Esophagus squamous epithelium (tissue), 5 donors: ENCODE data around the gene SH2D2A. TPM values are rescaled to one million over a fixed set of nuclear protein-coding genes. Genes with fewer than 3 reads are reported as not detected.

Source experiments
- DNase-seq: peaks from one replicate; lab custom pipeline; 2025; lab: John Stamatoyannopoulos, UW
- H3K27ac ChIP-seq, 4 donors: fragments of 200-600 bp; sonication (generic); one replicate each; pipeline ENCODE4 v1.5.1; 2016 to 2019; ENCODE audit warnings: mild to moderate bottlenecking in 1 of 4
- H3K27me3 ChIP-seq, 4 donors: fragments of 200-600 bp; sonication (generic); 1 replicate in 3 of 4; 2 replicates in 1 of 4; pipeline versions ENCODE4 v1.5.1 to v1.6.0; 2017 to 2021; ENCODE audit warnings: antibody characterized with exemption in 1 of 4
- H3K36me3 ChIP-seq, 3 donors: fragments of 200-600 bp; sonication (generic); one replicate each; pipeline ENCODE4 v1.5.1; 2016 to 2019
- H3K4me1 ChIP-seq, 3 donors: fragments of 200-600 bp; sonication (generic); one replicate each; pipeline ENCODE4 v1.5.1; 2017 to 2019
- H3K4me3 ChIP-seq, 4 donors: fragments of 200-600 bp; sonication (generic); 1 replicate in 3 of 4; 2 replicates in 1 of 4; pipeline ENCODE4 v1.5.1; 2016 to 2019; ENCODE audit warnings: mild to moderate bottlenecking in 2 of 4, moderate library complexity in 1 of 4
- H3K9me3 ChIP-seq, 3 donors: fragments of 200-600 bp; sonication (generic); one replicate each; pipeline ENCODE4 v1.5.1; 2016 to 2019
- CTCF ChIP-seq, 6 experiments: fragments of 450-650 bp in 4 of 6; fragments of 200-600 bp in 2 of 6; sonication (generic) in 2 of 6; IDR thresholded peaks; one replicate each; pipeline ENCODE4 v1.5.1; 2016 to 2019; ENCODE audit warnings: antibody characterized with exemption in 6 of 6, mild to moderate bottlenecking in 4 of 6, moderate library complexity in 4 of 6
- POLR2A ChIP-seq, 4 donors: fragments of 450-650 bp; IDR thresholded peaks; one replicate each; pipeline ENCODE4 v1.6.1; 2017; ENCODE audit warnings: antibody characterized with exemption in 4 of 4, mild to moderate bottlenecking in 4 of 4, moderate library complexity in 3 of 4
- WGBS, 2 donors: methylation state at CpG; one replicate each; pipeline ENCODE4 v1.1.5; 2018; 5-methylcytosine and 5-hydroxymethylcytosine counted together
- intact Hi-C: fragments of 100-400 bp; cut with DNase I; formaldehyde crosslinking; loops from one replicate; pipeline ENCODE4 v1.15.0; 2022
- total RNA-seq, 4 donors: library from RNA; depleted of rRNA; stranded (reverse); fragments of >200 nt; gene quantifications; one replicate each; pipeline ENCODE4 v1.1.0, GENCODE V29; 2016
- donor health status: DM: yes; HTN: yes; CAD: no.

SH2D2A gene
- total RNA-seq, 4 donors from 2014 or later: 0.32 to 2.0 (median 1.7) TPM; not detected in 1

- DNase-seq: no peak
- no peaks in the 10 kb centered on the region for H3K27me3 ChIP-seq
- no peak for TF ChIP-seq POLR2A (IDR thresholded peaks at IDR 0.05)
- no peak for TF ChIP-seq CTCF (IDR thresholded peaks at IDR 0.05)
- H3K9me3 ChIP-seq: no peaks in the 10 kb centered on the region
- intact Hi-C loops: no loop called here
- peaks cover 28 to 100% (median 70%) of the 10 kb centered on the region in 3 donors for H3K36me3 ChIP-seq
- peaks cover 0 to 4% (median 0%) of the 10 kb centered on the region in 3 donors for H3K4me1 ChIP-seq
- H3K27ac ChIP-seq: no peak overlapping the region
- 79 to 89% methylated on average over 5 of the region's 5 CpGs for WGBS, 2 donors
- H3K4me3 ChIP-seq: no peak overlapping the region
These were observed 21.3 kb downstream of the SH2D2A start for GRCh38 chr1:156795374-156795733.

- H3K4me1 ChIP-seq: peaks cover 0 to 4% (median 0%) of the 10 kb centered on the region in 3 donors
- no peak overlapping the region for H3K27ac ChIP-seq
- no peak overlapping the region for H3K4me3 ChIP-seq
- peaks cover 22 to 100% (median 64%) of the 10 kb centered on the region in 3 donors for H3K36me3 ChIP-seq
- TF ChIP-seq POLR2A (IDR thresholded peaks at IDR 0.05) (no peak), CTCF (IDR thresholded peaks at IDR 0.05) (no peak)
- WGBS, 2 donors: 68 to 78% methylated on average over 7 of the region's 7 CpGs
- intact Hi-C loops: no loop called here
- no peaks in the 10 kb centered on the region for H3K9me3 ChIP-seq
- no peak for DNase-seq
- H3K27me3 ChIP-seq: no peaks in the 10 kb centered on the region
These were observed 21.9 kb downstream of the SH2D2A start for GRCh38 chr1:156794506-156795373.

GRCh38 chr1:156789621-156790318 lies 26.9 kb downstream of the SH2D2A start:
- DNase-seq: no peak
- H3K36me3 ChIP-seq: peaks cover 14 to 100% (median 34%) of the 10 kb centered on the region in 3 donors
- intact Hi-C loops: no loop called here

GRCh38 chr1:156788136-156788535 lies 28.5 kb downstream of the SH2D2A start:
- TF ChIP-seq POLR2A (IDR thresholded peaks at IDR 0.05): no peak
- no peak for TF ChIP-seq CTCF (IDR thresholded peaks at IDR 0.05)
- Histone ChIP-seq H3K4me1 (no peaks in the 10 kb centered on the region), H3K27me3 (no peaks in the 10 kb centered on the region), H3K4me3 (no peak overlapping the region), H3K9me3 (no peaks in the 10 kb centered on the region), H3K27ac (no peak overlapping the region), H3K36me3 (peaks cover 14 to 100% (median 32%) of the 10 kb centered on the region in 3 donors)
- intact Hi-C loops: no loop called here
- WGBS, 2 donors: 92 to 96% methylated on average over 2 of the region's 2 CpGs
- DNase-seq: no peak

More at GRCh38 chr1:156789621-156790318, 26.9 kb downstream of the SH2D2A start:
- no peak overlapping the region for H3K4me3 ChIP-seq
- WGBS, 2 donors: 81 to 84% methylated on average over 4 of the region's 4 CpGs
- no peaks in the 10 kb centered on the region for H3K9me3 ChIP-seq
- no peak for TF ChIP-seq CTCF (IDR thresholded peaks at IDR 0.05)
- TF ChIP-seq POLR2A (IDR thresholded peaks at IDR 0.05): no peak
- no peak overlapping the region for H3K27ac ChIP-seq
- no peaks in the 10 kb centered on the region for H3K27me3 ChIP-seq
- no peaks in the 10 kb centered on the region for H3K4me1 ChIP-seq

- peaks cover 0 to 6% (median 5%) of the 10 kb centered on the region in 3 donors for H3K4me1 ChIP-seq
- H3K36me3 ChIP-seq: peaks cover 8 to 99% (median 32%) of the 10 kb centered on the region in 3 donors
- intact Hi-C loops: no loop called here
- H3K4me3 ChIP-seq: no peak overlapping the region
- H3K27me3 ChIP-seq: no peaks in the 10 kb centered on the region
- H3K9me3 ChIP-seq: no peaks in the 10 kb centered on the region
- DNase-seq: no peak
- TF ChIP-seq CTCF (IDR thresholded peaks at IDR 0.05) (no peak), POLR2A (IDR thresholded peaks at IDR 0.05) (no peak)
- 60 to 97% methylated on average over 5 to 6 of the region's 10 CpGs for WGBS, 2 donors
- no peak overlapping the region for H3K27ac ChIP-seq
These were observed 30.0 kb downstream of the SH2D2A start for GRCh38 chr1:156786640-156787039.
